ENCODE data around the gene GDAP1L1.

- TF ChIP-seq CTCF (conservative IDR thresholded peaks at IDR 0.05; ENCODE audit: low read depth, low read length) = no peak
- TF ChIP-seq EZH2 (IDR thresholded peaks at IDR 0.05; ENCODE audit: borderline replicate concordance, low read depth, low read length, poor library complexity, severe bottlenecking) = no peak
Observed at GRCh38 chr20:44221368-44221954, 25.6 kb upstream of the GDAP1L1 start.

Measured in A673 (cell line).